GM21576 (cell line): Measurements from ENCODE around the gene DPY19L2.
"Not testable (repeated sequence)": the region's sequence is repeated elsewhere in the genome, so short reads cannot be mapped to it uniquely, and the experiment has no call there.

Source experiments
- ATAC-seq: cut with Tn5 transposase; IDR thresholded peaks from one replicate; pipeline ENCODE4 v1.9.1; 2021; ENCODE audit warnings: mild to moderate bottlenecking, moderate library complexity; ENCODE audit not compliant: unreplicated experiment

Gene DPY19L2

GRCh38 chr12:63668028-63668799, at the start of gene DPY19L2:
Gene DPY19L2, minus strand, starts transcription at chr12:63668493. Its CDS starts 100 bp downstream, at chr12:63668393.
- ATAC-seq = peak; percentile 47

- ATAC-seq = not testable (repeated sequence)
Measured at GRCh38 chr12:63716891-63717290, 48.6 kb upstream of the DPY19L2 start.

GRCh38 chr12:63715107-63715625, 46.9 kb upstream of the DPY19L2 start:
- not testable (repeated sequence) for ATAC-seq

DNA sequence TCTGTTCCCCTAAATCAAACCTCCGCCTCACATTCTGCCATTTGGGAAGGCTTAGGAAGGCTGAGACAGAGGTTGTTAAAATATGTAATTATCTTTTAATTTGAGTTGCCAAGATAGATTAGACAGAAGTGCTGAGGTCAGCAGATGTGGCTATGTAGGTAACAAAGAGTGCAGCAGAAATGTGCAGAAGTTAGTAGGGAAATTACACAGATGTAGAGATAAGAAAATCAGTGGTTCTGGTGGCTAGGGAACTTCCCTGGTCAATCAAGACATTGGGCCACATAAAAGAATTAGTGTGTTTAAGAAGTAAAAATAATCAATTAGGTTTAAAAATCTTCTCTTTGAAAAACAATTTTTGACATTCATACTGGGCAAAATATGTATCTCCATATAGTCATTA, 46.1 kb upstream of the DPY19L2 start:
- not testable (repeated sequence) for ATAC-seq

DNA sequence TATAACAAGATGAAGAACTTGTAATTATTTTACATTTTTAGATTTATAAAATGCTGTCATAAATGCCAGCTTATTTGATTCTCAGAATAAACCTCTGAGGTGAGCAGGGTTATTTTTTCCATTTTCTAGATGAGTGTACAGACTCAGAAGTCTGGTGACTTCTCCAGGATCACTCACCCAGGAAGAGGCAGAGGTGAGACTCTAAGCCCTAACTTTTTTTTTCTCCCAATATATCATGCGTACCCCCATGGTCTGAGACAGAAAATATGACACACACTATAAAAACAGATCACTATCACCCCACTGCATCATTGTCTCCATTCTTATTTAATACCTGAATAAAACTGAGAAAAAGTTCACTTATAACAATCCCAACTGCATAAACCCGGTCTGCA, 45.4 kb upstream of the DPY19L2 start:
- ATAC-seq = not testable (repeated sequence)

- not testable (repeated sequence) for ATAC-seq
Measured at GRCh38 chr12:63712979-63713680, 44.8 kb upstream of the DPY19L2 start.

DNA sequence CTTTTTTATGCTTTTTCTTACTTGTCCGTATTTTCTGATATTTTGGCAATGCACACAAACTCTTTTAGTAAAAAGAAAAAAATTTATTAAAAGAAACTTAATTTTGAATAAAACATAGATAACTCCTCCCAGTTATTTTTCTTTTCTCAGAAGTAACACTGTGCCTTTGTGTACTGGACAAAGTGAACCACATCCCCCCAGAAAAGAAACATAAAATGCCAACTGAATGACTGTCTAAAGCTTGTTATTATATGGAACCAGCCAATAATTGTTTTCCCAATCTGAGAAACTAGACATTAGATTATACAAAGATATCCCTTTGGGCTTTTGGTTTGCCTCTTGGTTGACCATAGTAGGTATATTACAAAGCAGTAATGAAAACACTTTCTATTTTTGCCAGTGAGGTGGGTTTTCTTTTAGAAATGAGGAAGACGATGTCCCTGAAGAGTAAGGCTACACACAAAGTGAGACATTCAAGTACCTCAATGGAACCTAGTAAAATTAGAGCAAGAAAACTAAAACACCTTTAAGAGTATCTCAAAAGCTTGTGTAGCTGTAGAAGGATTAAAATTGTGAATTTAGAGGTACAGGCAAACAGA, 44.2 kb upstream of the DPY19L2 start:
- ATAC-seq = not testable (repeated sequence)

DNA sequence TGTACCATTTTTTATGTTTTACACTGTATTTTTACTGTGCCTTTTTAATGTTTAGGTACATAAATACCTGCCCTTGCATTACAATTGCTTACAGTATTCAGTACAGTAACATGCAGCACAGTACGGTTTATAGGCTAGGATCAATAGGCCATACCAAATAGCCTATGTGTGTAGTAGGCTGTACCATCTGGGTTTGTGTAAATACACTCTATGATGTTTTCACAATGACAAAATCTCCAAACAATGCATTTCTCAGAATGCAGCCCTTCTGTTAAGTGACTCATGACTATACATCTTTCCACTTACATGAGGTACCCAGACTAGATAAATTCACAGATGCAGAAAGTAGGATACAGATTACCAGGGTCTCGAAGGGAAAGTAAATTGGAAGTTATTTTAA, 43.0 kb upstream of the DPY19L2 start:
- ATAC-seq = not testable (repeated sequence)

DNA sequence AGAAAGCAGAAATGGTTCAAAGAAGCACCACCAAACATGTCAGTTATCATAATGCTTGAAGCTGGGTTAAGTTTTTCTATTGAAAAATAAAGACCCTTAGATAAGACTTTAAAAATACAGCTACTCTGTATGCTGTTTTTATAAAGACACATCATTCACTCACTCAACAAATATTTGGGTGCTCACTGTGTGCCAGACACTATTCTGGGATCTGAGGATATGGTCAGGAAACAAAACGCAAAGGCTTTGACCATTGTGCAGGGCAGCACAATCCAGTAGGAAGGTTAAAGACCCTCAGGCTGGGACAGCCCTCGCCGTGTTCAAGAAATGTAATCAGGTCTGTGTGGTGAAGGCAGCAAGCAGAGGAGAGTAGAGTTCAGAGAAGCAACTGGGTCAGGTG, 38.0 kb upstream of the DPY19L2 start:
- no peak for ATAC-seq

DNA sequence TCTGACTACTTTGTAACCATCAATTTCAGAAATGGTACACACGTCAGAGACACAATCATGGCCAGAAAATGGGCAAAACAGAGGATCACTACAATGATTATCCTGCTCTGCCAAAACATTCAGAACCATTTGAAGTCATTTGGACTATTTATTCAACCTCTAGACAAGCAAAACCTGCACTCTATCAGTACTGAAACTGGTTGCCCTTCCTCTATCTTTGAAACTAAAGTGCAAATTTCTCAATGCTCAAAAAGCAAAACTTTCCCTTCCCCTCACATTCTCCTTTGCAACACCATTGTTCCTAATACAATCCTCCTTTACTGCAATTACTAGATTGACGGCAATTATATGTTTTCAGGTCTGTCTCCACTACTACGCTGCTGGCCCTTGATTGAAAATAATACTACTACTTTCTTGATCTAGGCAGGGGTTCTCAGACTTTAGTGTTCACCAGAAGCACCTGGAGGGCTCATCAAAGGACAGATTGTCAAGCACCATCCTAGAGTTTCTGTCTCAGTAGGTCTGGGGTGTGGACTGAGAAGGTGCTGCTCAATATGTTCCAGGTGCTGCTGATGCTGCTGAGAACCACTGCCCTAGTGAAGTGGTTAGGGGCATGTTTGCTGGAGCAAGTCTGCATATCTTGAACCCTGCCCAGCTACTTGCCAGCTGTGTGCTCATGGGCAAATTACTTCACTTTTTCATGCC, 31.5 kb upstream of the DPY19L2 start:
- ATAC-seq = not testable (repeated sequence)

GRCh38 chr12:63699011-63699410, 30.7 kb upstream of the DPY19L2 start:
- ATAC-seq = not testable (repeated sequence)

- ATAC-seq = not testable (repeated sequence)
Measured at GRCh38 chr12:63690837-63691236, 22.5 kb upstream of the DPY19L2 start.

GRCh38 chr12:63689141-63689540, 20.8 kb upstream of the DPY19L2 start:
- ATAC-seq = not testable (repeated sequence)

DNA sequence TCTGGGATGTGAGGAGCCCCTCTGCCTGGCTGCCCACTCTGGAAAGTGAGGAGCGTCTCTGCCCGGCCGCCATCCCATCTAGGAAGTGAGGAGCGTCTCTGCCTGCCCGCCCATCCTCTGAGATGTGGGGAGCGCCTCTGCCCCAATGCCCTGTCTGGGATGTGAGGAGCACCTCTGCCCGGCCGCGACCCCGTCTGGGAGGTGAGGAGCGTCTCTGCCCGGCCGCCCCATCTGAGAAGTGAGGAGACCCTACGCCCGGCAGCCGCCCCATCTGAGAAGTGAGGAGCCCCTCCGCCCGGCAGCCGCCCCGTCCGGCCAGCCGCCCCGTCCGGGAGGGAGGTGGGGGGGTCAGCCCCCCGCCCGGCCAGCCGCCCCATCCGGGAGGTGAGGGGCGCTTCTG, 18.3 kb upstream of the DPY19L2 start:
- ATAC-seq = not testable (repeated sequence)

GRCh38 chr12:63685789-63686188, 17.5 kb upstream of the DPY19L2 start:
- not testable (repeated sequence) for ATAC-seq

- not testable (repeated sequence) for ATAC-seq
Measured at GRCh38 chr12:63682617-63683016, 14.3 kb upstream of the DPY19L2 start.

GRCh38 chr12:63680758-63681157, 12.5 kb upstream of the DPY19L2 start:
- ATAC-seq = not testable (repeated sequence)

DNA sequence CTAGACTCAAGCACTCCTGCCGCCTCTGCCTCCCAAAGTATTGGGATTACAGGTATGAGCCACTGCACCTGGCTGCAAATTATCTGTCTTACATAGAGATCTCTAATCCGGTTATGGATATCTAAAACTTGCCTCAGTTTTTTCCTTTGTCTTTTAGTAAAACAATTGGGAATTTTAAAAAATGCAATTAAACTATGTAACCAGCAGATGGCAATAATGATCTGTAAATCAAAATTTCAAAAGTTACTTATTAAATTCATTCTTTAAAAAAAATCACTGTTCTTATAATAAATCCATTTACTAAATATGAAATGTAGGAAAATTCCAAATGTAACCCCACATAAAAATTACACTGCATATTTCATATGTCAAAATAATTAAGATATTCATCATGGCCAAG, 4.3 kb upstream of the DPY19L2 start:
- not testable (repeated sequence) for ATAC-seq

DNA sequence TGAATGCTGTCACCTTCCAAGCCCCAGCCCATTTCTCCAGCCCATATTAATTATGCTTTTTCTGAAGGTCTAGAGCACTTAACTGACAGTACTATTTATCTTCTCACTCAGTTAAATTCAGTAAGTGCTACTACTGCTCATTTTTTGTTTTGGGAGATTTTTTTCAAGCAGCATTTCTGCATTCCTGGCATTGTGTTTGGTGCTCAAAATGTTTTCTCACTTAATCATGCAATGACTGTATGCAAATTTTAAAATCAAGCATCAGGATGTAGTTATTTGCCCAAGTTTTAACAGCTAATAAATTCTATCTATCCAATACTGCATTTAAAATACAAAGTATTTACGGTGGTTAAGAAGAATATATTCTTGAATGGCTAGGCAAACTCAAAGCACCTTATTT, 1.6 kb upstream of the DPY19L2 start:
- not testable (repeated sequence) for ATAC-seq

- not testable (repeated sequence) for ATAC-seq
Measured at GRCh38 chr12:63669427-63669826, 1.1 kb upstream of the DPY19L2 start.
